Measurements from ENCODE around the gene GATAD2A.

GATAD2A gene

GRCh38 chr19:19438366-19439175 lies 33.1 kb downstream of the GATAD2A start:
- no peak for DNase-seq (ENCODE audit: low read depth in 1 of 2, low spot score in 1 of 2)
- Histone ChIP-seq H3K27ac (replicated peaks) (no peak overlapping the region), H3K4me3 (replicated peaks; ENCODE audit: insufficient read depth, low read length) (no peak overlapping the region), H3K27me3 (ENCODE audit: insufficient read depth, poor library complexity, severe bottlenecking) (no peaks in the 10 kb centered on the region)
- no peak for TF ChIP-seq GABPA (IDR thresholded peaks at IDR 0.05; ENCODE audit: low read depth)
- no peak for TF ChIP-seq REST (IDR thresholded peaks at IDR 0.05; ENCODE audit: insufficient replicate concordance, low read depth)
- no peak for TF ChIP-seq SPI1 (IDR thresholded peaks at IDR 0.05; ENCODE audit: borderline replicate concordance, low read depth)
- no peak for TF ChIP-seq POLR2AphosphoS5 (IDR thresholded peaks at IDR 0.05; ENCODE audit: low read depth)
- no peak for TF ChIP-seq CTCF (IDR thresholded peaks at IDR 0.05; ENCODE audit: insufficient read depth, low read length)

- no peak overlapping the region for H3K27ac ChIP-seq (replicated peaks)
- no peak for DNase-seq (ENCODE audit: low read depth in 1 of 2, low spot score in 1 of 2)
- no peaks in the 10 kb centered on the region for H3K27me3 ChIP-seq (ENCODE audit: insufficient read depth, poor library complexity, severe bottlenecking)
- no peak for TF ChIP-seq SPI1 (IDR thresholded peaks at IDR 0.05; ENCODE audit: borderline replicate concordance, low read depth)
- TF ChIP-seq CTCF (IDR thresholded peaks at IDR 0.05; ENCODE audit: insufficient read depth, low read length): no peak
- TF ChIP-seq GABPA (IDR thresholded peaks at IDR 0.05; ENCODE audit: low read depth): no peak
- no peak for TF ChIP-seq POLR2AphosphoS5 (IDR thresholded peaks at IDR 0.05; ENCODE audit: low read depth)
- TF ChIP-seq REST (IDR thresholded peaks at IDR 0.05; ENCODE audit: insufficient replicate concordance, low read depth): no peak
- H3K4me3 ChIP-seq (replicated peaks; ENCODE audit: insufficient read depth, low read length): no peak overlapping the region
Measured at GRCh38 chr19:19439176-19439482, 33.7 kb downstream of the GATAD2A start.

- no peaks in the 10 kb centered on the region for H3K27me3 ChIP-seq (ENCODE audit: insufficient read depth, poor library complexity, severe bottlenecking)
- no peak overlapping the region for H3K27ac ChIP-seq (replicated peaks)
- TF ChIP-seq POLR2AphosphoS5 (IDR thresholded peaks at IDR 0.05; ENCODE audit: low read depth) (no peak), REST (IDR thresholded peaks at IDR 0.05; ENCODE audit: insufficient replicate concordance, low read depth) (no peak), SPI1 (IDR thresholded peaks at IDR 0.05; ENCODE audit: borderline replicate concordance, low read depth) (no peak), CTCF (IDR thresholded peaks at IDR 0.05; ENCODE audit: insufficient read depth, low read length) (no peak), GABPA (IDR thresholded peaks at IDR 0.05; ENCODE audit: low read depth) (no peak)
- no peak for DNase-seq (ENCODE audit: low read depth in 1 of 2, low spot score in 1 of 2)
- no peak overlapping the region for H3K4me3 ChIP-seq (replicated peaks; ENCODE audit: insufficient read depth, low read length)
Measured at GRCh38 chr19:19443283-19443682, 37.8 kb downstream of the GATAD2A start.
